Hematopoietic multipotent progenitor cell (in vitro differentiated cells): Measurements from ENCODE around the gene MORC2. TPM values are rescaled to one million over a fixed set of nuclear protein-coding genes. Genes with fewer than 3 reads are reported as not detected.

Experiments used
- DNase-seq, 3 donors: peaks; one replicate each; pipeline ENCODE4 v3.0.0-alpha.2; 2011 to 2015; ENCODE audit warnings: low read depth in 2 of 3, low spot score in 2 of 3
- total RNA-seq: library from RNA; depleted of rRNA; stranded (reverse); fragments of >200 nt; gene quantifications from one replicate; pipeline ENCODE4 v1.2.3, GENCODE V29; 2012

The MORC2 gene
- total RNA-seq, 1 donor = 15.3 TPM

GRCh38 chr22:30922151-30922611, 46.4 kb downstream of the MORC2 start:
- peak; percentile 49 to 87 (median 75) for DNase-seq

GRCh38 chr22:30921108-30921507, 47.5 kb downstream of the MORC2 start:
- no peak for DNase-seq

DNA sequence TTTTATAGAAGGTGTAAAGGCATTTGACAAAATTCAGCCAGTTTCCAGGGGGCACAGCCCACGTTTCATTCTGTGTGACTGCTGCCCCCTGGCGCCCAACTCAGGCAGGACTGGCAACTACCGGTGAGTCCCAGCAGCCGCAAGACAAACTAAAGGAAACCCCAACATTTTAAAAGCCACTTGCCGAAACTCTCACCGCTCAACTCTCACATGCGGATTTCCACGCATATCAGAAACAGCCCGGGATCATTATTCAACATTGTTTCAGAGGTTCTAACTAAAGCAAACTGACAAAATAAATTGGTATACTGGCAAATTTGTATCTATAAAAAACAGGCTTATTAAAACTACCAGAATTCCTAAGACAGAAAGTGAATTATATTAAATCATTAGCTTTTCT, 48.2 kb downstream of the MORC2 start:
- DNase-seq = peak; percentile 57 to 91 (median 75)

DNA sequence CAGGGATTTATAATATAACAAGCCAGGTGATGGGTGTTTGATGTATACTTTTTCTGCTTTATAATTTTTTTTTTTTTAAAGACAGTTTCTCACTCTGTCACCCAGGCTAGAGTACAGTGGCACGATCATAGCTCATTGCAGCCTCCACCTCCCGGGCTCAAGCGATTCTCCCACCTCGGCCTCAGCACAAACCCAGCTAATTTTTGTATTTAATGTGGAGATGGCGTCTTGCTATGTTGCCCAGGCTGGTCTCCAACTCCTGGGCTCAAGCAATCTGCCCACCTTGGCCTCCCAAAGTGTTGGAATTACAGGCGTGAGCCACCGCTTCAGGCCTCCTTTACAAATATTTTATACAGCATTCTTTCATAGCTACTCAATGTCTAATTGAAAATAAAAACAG, 48.6 kb downstream of the MORC2 start:
- DNase-seq = no peak

DNA sequence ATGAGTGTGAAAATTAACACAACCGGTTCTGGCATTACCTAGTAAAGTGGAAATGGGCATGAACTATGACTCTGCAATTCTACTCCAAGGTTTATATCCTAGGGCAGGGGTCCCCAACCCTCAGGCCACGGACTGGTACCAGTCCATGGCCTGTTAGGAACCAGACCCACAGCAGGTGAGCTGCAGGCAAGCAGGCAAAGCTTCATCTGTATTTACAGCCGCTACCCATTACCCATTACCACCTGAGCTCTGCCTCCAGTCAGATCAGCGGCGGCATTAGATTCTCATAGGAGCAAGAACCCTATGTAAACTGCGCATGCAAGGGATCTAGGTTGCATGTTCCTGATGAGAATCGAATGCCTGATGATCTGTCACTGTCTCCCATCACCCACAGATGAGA, 49.8 kb downstream of the MORC2 start:
- DNase-seq = no peak

DNA sequence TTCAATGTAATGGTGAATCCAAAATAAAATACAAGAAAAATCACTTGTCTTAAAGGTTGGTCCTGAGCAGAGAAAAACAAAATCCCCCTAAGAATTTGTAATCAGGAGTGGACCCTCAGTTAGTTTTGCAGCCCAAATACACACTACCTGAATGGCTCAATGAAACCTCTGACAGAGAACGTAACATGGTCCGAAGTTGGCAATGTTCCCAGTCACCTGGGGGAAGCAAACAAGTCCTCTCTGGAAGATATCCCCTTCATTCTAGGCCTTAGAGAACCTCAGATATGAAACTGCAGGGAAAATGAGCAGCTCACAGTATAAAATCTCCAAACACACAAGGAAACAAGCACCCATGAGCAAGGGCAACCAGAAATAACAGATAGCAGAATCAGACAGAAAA, 58.2 kb downstream of the MORC2 start:
- DNase-seq = no peak

- no peak for DNase-seq
Measured at GRCh38 chr22:30909306-30909705, 59.3 kb downstream of the MORC2 start.

DNA sequence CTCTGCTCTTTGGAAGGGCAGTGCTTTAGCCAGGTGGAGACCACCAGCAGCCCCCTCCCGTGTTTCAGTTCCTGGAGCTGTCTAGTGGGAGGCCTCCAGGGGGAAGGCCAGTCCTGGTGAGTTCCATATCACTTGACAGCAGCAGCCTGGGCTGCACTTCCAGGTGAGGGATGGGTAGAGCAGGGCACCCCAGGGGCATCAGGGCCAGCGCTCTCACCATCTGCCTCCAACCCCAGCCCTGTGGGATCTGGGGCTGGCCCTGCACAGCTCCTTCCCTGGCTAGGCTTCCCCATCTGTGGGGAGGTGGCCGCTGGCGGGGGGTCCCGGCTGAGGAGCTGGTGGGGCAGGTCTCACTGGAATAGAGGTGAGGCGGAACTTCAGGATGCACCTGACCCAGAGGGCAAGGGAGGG, 60.5 kb downstream of the MORC2 start:
- DNase-seq = no peak

DNA sequence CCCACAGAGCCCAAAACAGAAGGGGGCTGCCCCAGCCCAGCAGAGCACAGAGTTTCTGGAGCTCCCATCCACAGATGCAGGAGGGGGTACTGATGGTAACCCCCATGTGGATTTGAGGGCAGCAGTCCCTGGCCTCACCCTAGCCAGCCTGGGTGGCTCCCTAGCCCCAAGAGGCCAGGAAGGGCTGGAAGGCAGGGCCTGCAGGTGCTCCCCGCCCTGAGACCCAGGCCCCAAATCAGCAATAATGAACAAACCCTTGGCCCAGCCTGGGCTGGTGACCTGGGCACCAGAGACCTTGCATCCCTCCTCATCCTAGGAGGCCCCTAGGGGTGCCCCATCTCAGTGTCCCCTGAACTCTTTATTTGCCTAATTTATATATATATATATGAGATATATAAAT, 61.6 kb downstream of the MORC2 start:
- no peak for DNase-seq

GRCh38 chr22:30906411-30906810, 62.2 kb downstream of the MORC2 start:
- DNase-seq = no peak

GRCh38 chr22:30905696-30906341, 62.8 kb downstream of the MORC2 start:
- no peak for DNase-seq

DNA sequence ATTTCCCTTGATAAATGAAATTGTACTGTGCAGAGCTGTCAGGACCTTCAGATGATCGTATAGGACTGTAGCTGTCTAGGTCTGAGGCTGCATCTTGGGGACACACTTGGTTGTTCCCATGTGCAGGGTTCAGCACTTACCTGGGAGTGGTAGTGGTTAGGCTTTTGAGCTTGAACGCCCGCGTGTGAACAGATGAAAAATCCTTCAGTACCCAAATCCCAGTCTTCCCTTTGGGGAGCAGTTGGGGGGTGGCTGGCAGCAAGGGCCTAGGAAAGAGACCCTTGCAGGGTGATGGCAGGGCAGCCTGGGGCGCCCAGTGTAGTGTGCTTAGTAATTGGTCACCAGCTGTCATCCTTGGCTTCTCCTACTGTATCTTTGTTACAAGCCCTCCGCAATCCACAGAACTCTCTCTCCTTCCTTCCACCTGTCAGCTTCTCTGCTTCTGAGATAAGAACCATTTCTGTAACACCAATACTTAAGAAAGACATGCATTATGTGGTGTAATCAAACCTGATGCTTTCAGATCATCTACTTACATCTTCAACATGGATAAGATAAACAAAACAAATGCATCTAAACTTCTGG, 64.6 kb downstream of the MORC2 start:
- DNase-seq = no peak

GRCh38 chr22:30902496-30903357, 65.8 kb downstream of the MORC2 start:
- peak in 2 of 3 donors; percentile 36 to 72 for DNase-seq

DNA sequence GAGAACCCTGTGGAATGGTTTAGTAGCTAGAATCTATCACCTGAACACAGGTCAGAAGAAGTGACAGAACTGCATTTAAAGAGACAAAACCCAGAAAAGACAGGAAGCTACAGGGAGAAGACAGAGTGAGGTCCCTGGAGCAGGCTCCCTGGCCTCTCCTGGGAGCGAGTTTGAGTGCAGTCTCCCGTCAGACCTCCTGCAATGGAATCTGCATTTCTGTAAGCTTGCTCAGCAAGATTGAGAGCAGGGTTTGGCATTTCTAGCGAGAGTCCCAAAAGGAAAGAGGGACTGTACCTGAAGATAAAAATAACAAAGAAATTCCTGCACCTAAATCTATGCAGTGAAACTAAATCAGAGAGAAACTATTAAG, 74.2 kb downstream of the MORC2 start:
- DNase-seq = no peak

DNA sequence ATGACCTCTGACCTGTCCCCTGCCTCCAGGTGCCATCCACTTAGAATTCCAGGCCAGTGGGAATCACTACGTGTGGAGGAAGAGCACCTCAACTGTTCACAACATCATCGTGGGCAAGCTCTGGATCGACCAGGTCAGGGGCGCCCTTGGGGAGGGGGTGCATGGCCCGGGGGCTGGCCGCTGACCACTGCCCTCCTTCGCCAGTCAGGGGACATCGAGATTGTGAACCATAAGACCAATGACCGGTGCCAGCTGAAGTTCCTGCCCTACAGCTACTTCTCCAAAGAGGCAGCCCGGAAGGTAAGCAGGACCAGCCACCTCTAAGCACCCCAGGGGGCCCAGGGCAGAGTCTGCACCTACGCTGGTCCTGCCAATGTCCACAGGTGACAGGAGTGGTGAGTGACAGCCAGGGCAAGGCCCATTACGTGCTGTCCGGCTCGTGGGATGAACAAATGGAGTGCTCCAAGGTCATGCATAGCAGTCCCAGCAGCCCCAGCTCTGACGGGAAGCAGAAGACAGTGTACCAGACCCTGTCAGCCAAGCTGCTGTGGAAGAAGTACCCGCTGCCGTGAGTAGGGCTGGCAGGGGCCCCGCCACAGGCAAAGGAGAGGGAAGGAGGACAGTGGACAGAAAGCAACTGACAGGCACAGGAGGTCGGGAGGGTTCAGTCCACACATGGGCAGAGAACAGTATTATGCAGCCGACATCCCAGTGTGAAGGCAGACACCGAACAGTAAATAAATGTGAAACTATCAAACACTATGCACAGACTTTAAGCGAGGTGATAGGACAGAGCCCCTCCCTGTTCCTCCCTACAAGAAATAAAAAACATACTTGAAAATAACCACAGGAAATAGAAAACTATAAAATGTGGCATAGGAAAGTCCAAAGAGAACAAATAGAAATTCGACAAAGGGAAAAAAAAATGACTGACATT, 74.9 kb downstream of the MORC2 start:
- DNase-seq = no peak

GRCh38 chr22:30892731-30893221, 75.8 kb downstream of the MORC2 start:
- DNase-seq = no peak

- no peak for DNase-seq
Measured at GRCh38 chr22:30892286-30892685, 76.3 kb downstream of the MORC2 start.

DNA sequence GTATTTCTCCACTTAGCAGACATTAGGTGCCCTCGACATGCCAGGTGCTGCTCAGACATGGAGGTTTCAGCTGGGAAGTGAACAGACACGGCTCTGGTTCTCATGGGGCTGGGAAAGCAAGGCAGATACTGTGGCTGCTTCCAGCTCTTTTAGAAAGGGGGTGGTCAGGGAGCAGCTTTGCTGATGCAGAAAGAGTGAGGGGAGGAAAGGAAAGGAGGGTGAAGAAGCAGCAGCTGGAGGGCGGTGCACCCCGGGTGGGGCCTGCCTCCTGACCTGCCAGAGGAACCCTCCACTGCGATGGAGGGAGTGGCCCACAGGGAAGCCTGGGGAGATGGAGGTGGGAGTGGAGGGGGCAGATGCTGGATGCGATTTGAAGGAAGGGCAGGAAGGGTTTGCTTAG, 76.8 kb downstream of the MORC2 start:
- no peak for DNase-seq

DNA sequence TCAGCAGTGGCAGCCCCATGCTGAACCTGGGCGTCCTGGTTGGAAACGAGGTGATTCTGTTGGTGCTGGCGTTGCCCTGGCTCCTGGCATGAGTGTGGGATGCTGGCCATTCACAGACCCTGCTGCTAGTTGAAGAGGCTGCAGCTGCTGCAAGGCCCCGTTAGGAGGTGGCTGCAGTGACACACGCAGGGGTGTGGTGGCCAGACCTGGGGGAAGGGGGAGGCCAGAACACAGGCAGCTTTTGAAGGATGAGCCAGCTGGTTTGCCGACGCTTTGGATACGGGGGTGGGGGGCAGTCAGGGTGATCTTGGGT, 77.2 kb downstream of the MORC2 start:
- DNase-seq = no peak

GRCh38 chr22:30890686-30891442, 77.7 kb downstream of the MORC2 start:
- peak in 2 of 3 donors; percentile 17 to 18 for DNase-seq
